ENCODE data around the gene CUEDC2.

The CUEDC2 gene

DNA sequence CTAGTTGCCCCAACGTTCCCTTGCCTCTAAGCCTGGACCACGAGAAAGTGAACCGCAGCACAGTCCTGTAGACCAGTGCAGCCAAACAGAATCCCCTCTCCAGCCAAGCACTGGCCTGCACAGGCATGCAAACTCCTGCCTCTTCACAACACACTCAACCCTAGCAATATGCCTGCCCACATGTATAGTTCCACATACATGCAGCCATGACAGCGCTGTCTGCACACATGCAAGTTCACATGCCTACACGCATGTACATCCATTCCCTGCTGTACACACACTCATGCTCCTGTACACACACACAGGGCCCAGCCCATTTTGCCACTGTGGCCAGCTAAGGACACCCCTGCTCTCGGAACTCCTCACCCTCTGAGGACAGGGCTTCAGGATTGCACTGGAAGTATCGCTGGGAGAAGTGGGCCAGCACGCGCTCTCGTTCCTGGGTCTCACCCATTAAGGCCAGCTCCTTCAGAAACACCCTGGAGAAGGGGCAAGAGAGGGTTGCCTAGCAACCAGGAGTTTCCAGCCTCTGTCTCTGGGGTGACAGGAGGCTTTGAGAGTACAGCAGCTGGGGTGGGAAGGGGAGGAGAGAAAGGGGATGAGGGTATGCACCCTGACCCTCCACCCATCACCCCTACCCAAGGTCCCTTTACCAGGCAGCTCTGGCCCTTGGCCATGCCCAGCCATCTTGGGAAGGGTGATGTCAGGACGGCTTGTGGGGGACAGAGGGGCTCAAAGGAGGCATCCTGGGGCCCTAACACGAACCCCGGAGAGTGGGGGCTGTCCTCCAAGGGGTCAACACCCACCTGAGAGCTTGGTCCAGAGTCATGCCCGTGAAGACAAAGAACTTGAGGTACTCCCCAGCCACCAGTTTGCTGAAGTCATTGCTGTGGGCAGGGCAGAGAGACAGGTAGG is 20.8 kb downstream of the CUEDC2 start:
- DNase-seq (ENCODE audit: low read depth in 1 of 2, low spot score in 1 of 2), result no peak

DNA sequence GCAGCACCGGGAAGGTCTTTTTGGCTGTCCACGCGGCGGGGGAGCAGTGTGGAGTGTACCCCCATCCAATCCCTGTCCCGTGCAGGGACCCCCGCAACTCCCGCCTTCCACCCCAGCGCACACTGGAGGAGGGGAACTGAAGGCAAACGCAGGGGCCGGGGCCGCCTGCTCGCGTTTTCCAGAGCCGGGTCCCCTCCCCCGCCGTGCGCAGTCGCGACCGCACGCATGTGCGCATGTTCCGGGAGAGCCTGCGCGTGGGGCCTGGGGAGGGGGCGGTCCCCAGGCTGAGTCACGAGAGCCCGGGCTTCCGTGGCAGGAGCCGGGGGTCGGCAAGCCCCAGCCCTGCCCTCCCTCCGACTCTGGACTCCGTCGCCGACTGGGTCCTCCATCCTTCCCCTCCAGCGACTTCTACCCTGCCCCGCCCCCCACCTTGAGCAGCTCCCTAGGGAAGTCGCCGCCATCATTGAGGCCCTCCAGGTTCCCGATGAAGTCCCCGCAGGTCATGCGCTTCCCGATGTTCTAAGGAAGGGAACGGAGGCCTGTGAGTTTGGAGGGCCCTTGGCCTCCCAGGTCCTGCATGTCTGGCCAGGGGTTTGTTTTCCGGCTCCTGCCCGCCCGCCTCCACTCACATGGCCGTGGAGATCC is 21.8 kb downstream of the CUEDC2 start:
- DNase-seq (ENCODE audit: low read depth in 1 of 2, low spot score in 1 of 2), result no peak

DNA sequence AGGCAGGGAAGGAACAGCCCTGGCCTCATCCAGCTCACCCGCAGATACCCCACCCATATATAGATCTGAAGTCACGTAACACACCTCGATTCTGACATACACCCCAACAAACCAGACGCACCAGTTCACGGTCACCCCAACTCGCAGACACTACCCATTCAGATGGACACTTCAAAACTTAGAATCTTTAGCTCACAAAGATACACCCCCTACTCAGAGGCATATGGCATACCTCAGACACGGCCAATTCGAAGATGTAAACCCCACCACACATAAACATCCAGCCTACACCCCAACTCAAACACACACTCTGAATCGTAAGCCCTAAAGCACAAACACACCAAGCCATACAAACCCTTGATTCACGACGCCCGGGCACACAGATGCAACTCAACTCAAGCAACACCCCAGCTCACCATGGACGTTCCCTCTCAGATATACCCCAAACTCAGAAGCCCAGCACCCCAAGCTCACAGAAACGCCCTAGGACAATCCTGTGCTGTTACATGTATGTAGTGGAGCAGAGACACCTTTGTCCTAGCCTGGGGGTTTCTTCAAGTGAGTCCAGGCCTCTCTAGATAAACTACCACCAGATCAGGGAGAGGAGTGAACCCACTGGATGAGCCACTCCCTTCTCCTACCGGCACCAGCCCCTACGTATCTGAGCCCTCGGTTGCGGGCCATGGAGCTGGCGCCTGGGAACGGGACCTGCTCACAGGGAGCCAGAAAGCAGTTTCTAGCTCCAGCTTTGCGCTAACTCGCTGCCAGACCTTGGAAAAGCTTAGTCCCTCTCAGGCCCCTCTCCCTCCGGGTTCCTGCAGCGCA is 22.6 kb downstream of the CUEDC2 start:
- no peak for DNase-seq (ENCODE audit: low read depth in 1 of 2, low spot score in 1 of 2)

DNA sequence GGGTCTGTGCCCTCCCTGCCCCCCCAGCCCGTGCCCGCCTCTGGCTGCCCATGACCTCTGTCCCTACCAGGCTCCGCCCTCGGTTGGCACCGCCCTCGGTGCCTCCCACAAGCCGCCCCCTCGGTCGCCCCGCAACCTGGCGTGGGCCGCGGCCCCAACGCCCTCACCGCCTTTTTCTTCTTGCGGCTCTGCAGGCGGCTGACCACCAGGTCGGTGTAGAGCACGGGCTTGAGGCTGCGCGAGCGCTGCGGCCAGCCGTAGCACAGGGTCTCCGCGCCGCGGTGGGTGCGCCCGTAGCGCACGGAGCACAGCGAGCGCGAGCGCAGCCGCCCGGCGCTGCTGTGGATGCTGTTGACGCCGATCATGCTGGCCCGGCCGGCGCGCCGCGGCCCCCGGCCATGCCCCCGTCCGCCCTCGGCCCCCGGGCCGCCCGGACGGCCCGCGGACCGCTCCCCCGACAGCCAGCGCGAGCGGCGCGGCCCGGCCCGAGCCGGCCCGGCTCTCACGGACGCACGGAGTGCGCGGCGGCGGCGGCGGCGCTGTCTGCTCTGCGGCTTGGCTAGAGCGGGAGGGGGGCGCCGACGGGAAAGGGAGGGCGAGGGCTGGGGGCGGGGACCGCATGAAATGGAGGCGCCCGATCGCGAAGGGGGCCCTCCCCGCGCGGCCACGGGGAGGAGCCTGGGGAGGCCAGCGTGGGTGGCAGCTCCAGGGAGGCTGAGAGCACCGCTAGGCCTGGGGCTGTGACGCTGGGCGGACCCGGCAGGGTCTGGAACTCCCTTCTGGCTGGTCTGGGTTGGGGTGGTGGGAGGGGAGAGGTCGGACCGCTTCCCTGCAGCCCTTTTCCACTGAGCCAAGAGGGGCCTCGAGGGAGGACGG is 23.4 kb downstream of the CUEDC2 start:
- DNase-seq (ENCODE audit: low read depth in 1 of 2, low spot score in 1 of 2), result peak; percentile 41 to 55

DNA sequence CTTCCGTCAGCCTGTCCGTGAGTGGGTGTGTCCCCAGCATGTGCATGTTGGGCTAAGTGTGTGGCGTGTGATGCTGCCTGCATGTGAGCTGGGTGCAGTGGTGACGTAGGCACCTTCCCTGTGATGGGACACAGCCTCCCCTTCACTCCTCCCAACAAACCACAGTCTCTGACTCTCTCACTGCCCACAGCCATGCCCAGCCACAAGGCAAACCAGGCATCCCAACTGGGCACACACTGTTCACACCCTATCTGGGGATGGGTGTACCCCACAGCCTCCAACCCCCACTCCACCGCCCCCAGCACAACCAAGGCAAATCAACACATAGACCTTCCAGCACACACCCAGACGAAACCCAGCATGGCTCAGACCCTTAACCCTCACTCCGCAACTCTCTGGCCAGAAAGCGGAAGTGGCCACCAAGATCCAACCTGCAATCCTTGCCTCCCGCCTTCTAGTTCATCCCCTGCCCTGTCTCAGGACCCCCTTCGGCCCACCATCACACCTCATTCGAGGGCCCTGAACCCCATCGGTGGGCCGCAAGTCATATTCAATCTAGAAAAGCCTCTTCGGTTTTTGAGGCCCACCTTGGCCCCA is 24.1 kb downstream of the CUEDC2 start:
- no peak for DNase-seq (ENCODE audit: low read depth in 1 of 2, low spot score in 1 of 2)

DNA sequence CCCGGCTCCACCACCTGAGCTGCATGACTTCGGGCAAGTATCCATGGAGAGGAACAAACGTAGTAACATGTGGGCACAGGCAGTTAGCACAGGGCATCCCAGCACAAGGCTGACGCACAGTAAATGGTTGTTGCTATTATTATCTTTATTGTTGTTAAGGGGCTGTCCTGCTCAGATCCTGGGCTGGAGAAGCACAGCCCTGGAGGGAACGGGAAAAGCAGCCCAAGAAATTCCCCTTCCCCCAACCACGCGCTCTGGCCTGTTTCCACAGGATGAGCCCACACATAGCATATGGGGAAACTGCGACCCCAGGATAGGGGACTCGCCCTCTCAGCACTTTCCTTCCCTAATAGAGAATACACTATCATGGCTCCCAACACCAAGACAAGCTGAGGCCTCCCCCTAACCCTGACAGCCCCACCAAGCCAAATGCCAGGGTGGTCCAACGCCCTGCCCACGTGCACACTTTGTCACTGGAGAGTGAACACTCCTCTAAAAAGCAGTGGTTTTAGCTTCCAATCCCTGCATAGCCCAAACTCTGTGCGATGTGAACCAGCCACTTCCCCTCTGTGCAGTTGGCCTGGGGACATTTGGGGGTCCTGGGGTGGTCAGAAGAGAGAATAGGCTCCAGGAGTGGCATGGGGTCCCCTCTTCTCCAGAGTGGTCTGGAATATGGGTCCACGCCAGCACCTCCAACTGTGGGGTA is 24.8 kb downstream of the CUEDC2 start:
- no peak for DNase-seq (ENCODE audit: low read depth in 1 of 2, low spot score in 1 of 2)

DNA sequence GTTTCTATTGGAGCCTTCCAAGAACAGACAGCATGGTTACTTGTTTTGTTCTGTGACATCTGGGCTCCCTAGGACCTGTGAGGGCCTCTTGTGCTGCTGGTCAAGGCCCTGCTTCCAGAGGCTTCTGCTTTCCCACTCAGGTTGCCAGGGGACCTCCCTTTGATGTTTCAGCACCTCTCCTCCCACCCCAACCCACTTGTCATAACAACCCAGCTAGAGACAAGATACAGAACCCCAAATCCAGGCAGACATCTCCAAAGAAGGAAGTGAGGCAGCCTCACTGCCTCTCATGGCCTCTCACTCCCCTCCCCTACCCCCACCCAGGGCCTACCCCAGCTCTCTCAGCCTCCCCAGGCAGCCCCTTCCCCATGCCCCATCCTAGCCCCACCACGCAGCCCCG is 25.6 kb downstream of the CUEDC2 start:
- no peak for DNase-seq (ENCODE audit: low read depth in 1 of 2, low spot score in 1 of 2)

DNA sequence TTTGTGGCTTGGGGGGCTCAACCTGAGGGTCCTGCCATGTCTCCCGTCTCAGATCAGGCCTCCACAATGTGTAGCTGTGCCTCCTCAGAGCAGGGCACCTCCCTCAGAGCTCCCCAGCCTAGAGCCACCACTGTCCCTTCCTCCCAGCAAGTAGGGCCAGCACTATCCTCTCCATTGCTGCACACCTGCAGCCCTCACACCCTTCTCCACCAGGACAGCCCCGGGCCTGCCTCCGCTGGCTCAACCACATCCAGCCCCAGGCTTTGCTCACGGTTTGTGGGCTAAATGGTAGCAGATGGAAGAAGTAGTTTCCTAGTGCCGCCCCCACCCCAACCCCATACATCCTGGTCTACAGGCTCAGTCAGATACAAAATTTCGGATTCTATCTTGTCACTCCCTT is 26.7 kb downstream of the CUEDC2 start:
- DNase-seq (ENCODE audit: low read depth in 1 of 2, low spot score in 1 of 2), result no peak

DNA sequence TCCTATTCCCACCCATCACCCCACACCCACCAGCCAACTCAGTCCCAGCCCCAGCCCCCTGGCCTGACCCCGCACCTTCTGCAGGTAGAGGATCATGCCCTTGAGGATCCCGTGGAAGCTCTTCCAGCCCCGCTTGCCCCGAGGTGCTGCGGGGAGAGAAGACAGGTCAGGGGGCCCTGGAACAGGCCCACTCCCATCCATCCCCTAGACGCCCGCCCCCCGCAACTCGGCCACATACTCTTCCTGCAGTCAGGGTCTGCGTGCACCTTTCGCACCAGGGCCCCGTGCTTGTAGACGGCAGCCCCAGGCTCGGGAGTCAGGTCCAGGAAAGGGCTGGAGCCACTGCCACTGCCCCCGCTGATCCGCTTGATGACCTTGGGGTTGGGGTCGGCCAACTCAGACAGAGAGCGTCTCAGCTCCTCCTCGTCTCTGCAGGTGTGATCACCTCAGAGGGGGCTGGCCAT is 27.2 kb downstream of the CUEDC2 start:
- no peak for DNase-seq (ENCODE audit: low read depth in 1 of 2, low spot score in 1 of 2)

DNA sequence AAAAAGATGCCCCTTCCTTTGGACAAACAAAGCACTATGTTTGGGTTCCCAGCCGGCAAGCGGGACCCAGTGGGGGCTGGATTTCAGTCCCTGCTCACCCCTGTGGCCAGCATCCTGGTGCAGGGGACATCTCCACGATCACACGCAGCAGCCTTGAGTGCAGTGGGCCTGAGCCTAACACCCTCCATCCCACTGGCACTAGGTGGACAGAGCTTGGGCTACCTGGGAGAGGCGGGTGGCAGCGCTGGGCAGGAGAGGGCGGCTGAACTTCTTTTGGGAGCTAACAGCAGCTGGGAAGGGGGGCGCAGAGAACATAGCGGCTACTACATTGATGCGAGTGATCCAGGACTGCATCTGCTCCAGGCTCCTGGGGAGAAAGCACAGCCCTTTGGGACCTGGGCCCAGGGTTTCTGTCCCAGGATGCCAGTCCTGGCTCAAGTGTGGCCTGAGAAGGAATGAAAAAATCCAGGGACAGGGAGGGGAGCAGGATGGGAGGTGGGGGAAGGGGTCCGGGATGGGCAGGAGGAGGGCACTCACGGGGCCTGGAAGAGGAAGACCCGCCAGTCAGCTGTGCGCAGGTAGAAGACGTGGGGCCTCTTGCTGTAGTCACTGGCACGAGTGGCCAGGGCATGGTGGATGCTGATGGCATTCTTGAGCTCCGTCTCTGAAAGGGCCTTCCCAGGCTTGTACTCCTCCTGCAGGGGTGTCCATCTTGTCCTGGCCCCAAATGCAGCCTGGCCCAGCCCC is 27.8 kb downstream of the CUEDC2 start:
- DNase-seq (ENCODE audit: low read depth in 1 of 2, low spot score in 1 of 2), result no peak

DNA sequence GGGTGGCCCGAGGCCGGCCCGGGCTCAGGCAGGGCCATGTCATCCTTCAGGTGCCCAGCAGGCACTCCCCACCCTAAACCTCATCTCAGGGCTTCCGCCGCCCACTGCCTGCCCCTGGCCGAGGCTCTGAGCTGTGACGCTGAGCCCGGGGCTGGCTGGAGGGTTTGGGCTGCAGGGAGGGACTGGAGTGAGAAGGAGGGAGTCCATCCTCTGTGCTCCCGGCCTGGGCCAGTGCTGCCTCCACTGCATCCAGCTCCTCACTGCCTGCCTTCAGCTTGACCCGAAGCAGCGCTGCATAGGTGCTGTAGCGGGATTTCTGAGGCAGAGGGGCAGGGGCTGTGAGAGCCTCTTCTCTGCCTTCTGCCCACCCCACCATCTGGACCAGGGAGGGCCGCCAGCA is 29.3 kb downstream of the CUEDC2 start:
- no peak for DNase-seq (ENCODE audit: low read depth in 1 of 2, low spot score in 1 of 2)

DNA sequence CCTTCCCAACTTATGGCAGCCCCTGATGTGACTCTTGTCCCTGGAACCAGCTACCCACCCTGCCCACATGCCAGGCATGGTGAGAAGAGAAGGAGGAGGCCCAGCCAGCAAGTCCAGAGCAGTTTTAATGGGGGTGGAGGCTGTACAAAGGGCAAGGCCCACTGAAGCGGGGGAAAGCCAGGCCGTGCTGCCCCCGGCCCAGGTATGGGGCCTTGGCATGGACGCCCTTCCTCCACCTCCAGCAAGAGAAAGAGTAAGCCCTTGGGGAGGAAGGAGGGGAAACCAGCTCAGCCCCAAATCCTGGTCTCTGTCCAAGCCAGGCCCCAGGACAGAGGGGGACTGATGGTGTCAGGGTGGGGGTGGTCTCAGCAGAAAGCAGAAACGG is 29.9 kb downstream of the CUEDC2 start:
- no peak for DNase-seq (ENCODE audit: low read depth in 1 of 2, low spot score in 1 of 2)

DNA sequence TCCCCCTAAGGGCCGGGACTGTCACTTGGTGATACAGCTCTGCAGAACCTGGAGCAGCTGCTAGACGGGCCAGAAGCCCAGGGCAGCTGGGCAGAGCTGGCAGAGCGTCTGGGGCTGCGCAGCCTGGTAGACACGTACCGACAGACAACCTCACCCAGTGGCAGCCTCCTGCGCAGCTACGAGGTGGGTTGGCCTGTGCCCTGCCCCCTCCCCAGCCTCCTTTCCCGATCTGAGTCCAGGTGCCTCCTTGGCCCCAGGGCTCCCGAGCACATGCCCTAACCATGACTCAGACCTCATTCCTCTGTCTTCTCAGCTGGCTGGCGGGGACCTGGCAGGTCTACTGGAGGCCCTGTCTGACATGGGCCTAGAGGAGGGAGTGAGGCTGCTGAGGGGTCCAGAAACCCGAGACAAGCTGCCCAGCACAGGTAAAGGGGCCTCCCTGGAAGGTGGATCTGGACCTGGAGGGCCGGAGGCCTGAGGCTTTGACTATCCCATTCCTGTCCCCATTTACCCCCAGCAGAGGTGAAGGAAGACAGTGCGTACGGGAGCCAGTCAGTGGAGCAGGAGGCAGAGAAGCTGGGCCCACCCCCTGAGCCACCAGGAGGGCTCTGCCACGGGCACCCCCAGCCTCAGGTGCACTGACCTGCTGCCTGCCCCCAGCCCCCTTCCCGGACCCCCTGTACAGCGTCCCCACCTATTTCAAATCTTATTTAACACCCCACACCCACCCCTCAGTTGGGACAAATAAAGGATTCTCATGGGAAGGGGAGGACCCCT is 30.5 kb downstream of the CUEDC2 start:
- no peak for DNase-seq (ENCODE audit: low read depth in 1 of 2, low spot score in 1 of 2)

DNA sequence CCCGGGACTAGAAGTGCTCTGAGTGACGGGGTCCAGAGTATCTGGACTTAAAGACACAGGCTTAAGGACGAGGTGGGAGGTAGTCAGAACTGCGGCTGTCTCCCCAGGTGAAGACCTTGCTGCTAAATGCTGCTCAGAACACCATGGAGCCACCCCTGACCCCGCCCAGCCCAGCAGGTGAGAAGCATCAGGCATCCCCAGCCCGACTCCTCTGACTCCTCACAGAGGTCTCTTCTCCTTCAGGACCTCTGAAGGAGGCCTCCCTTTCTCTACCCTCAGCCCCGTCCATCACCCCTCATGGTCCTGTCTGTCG is 31.1 kb downstream of the CUEDC2 start:
- no peak for DNase-seq (ENCODE audit: low read depth in 1 of 2, low spot score in 1 of 2)

DNA sequence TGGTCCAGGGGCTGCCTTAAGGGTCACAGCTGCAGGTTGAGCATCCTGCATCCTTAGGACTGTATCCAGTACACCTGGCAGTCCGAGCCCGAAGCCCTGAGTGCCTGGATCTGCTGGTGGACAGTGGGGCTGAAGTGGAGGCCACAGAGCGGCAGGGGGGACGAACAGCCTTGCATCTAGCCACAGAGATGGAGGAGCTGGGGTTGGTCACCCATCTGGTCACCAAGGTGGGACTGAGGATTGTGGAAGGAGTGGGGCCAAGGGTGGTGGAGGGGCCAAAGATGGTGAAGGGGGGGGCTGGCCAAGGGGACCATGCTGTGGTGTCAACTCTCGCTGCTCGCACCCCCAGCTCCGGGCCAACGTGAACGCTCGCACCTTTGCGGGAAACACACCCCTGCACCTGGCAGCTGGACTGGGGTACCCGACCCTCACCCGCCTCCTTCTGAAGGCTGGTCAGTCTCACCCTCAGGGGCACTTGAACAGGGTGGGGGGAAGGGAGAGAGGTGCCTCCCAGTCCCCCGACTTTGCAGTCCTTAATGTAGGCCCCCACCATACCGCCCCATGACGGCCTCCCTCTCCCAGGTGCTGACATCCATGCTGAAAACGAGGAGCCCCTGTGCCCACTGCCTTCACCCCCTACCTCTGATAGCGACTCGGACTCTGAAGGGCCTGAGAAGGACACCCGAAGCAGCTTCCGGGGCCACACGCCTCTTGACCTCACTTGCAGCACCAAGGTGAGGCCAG is 31.6 kb downstream of the CUEDC2 start:
- DNase-seq (ENCODE audit: low read depth in 1 of 2, low spot score in 1 of 2), result no peak

DNA sequence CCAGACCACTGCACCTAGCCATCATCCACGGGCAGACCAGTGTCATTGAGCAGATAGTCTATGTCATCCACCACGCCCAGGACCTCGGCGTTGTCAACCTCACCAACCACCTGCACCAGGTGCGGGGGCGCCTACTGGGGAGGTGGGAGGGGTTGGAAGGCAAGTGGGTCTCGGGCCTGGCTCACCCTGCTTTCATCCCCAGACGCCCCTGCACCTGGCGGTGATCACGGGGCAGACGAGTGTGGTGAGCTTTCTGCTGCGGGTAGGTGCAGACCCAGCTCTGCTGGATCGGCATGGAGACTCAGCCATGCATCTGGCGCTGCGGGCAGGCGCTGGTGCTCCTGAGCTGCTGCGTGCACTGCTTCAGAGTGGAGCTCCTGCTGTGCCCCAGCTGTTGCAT is 32.3 kb downstream of the CUEDC2 start:
- DNase-seq (ENCODE audit: low read depth in 1 of 2, low spot score in 1 of 2), result no peak

DNA sequence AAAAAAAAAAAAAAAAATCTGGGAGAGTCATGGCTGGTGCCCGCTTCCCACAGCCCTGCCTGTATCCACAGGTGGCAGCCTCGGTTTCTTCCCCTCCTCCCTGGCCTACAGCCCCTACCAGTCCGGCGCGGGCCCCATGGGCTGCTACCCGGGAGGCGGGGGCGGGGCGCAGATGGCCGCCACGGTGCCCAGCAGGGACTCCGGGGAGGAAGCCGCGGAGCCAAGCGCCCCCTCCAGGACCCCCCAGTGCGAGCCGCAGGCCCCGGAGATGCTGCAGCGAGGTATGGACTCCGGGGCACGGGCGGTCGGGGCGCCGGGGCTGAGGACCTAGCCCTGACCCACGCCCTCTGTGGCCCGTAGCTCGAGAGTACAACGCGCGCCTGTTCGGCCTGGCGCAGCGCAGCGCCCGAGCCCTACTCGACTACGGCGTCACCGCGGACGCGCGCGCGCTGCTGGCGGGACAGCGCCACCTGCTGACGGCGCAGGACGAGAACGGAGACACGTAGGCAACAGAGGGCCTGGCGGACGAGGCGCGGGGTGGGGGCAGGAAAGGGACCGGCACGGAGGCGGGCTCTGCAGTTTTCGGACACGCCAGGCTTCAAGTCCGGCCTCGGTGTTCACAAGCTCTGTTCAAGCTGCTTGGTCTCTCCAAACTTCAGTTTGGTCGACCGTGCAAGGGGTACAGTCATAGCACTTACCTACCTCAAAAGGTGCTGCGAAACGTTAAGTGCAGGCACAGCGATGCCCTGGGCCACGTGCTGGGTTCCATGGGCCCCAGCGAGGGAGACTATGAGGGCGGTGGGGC is 33.0 kb downstream of the CUEDC2 start:
- peak; percentile 77 to 84 for DNase-seq (ENCODE audit: low read depth in 1 of 2, low spot score in 1 of 2)
